Transverse colon (tissue), 4 donors: ENCODE data around the gene COL13A1.

Source experiments
- CTCF ChIP-seq, 5 experiments: fragments of 200-600 bp in 3 of 5; fragments of 450-650 bp in 2 of 5; sonication (generic) in 3 of 5; IDR thresholded peaks; 1 replicate in 2 of 5; 2 replicates in 3 of 5; pipeline ENCODE4 v1.5.1; 2016 to 2017; ENCODE audit warnings: antibody characterized with exemption in 5 of 5, inconsistent platforms in 3 of 5, mild to moderate bottlenecking in 2 of 5, moderate library complexity in 1 of 5
- EP300 ChIP-seq: sonication (generic); formaldehyde crosslinking; IDR thresholded peaks from one replicate; pipeline ENCODE4 v1.6.1; 2017; ENCODE audit warnings: antibody characterized with exemption, low read depth
- POLR2AphosphoS5 ChIP-seq, 3 donors: sonication (generic); formaldehyde crosslinking; IDR thresholded peaks; one replicate each; pipeline ENCODE4 v1.6.1; 2016; ENCODE audit warnings: antibody characterized with exemption in 3 of 3

GRCh38 chr10:69866246-69866687 lies 64.6 kb downstream of the COL13A1 start:
- TF ChIP-seq POLR2AphosphoS5 (IDR thresholded peaks at IDR 0.05) (no peak), EP300 (no peak), CTCF (IDR thresholded peaks at IDR 0.05) (no peak)
